HepG2 (cell line): Measurements from ENCODE around the gene COG1. TPM values are rescaled to one million over a fixed set of nuclear protein-coding genes. Genes with fewer than 3 reads are reported as not detected.

Experiments used
- ASH2L ChIP-seq: fragments of 300-600, 200-600 bp; sonication (generic); IDR thresholded peaks from 2 replicates; pipeline ENCODE4 v1.7.0; 2017; ENCODE audit warnings: low read depth, mild to moderate bottlenecking, moderate library complexity, mixed read lengths, low read length; ENCODE audit not compliant: insufficient read length
- ATM ChIP-seq: fragments of 450-650 bp; IDR thresholded peaks from 2 replicates; pipeline ENCODE4 v1.7.1; 2017; ENCODE audit warnings: mild to moderate bottlenecking, borderline replicate concordance
- CC2D1A ChIP-seq: sonication (generic); formaldehyde crosslinking; IDR thresholded peaks from 2 replicates; pipeline ENCODE4 v1.8.1; 2023; ENCODE audit warnings: mild to moderate bottlenecking, missing genetic modification reagents
- E2F5 ChIP-seq: sonication (generic); formaldehyde crosslinking; conservative IDR thresholded peaks from 2 replicates; pipeline ENCODE4 v1.4.0; 2020; ENCODE audit warnings: missing genetic modification reagents
- FOXM1 ChIP-seq: sonication (generic); formaldehyde crosslinking; IDR thresholded peaks from 2 replicates; pipeline ENCODE4 v1.5.0; 2020; ENCODE audit warnings: missing genetic modification reagents
- GATA4 ChIP-seq: sonication (generic); IDR thresholded peaks from 2 replicates; pipeline ENCODE4 v1.6.1; 2016; ENCODE audit warnings: antibody characterized with exemption, low read depth, borderline replicate concordance
- IRX3 ChIP-seq: sonication (generic); formaldehyde crosslinking; IDR thresholded peaks from 2 replicates; pipeline ENCODE4 v1.8.1; 2023; ENCODE audit warnings: mild to moderate bottlenecking, low read depth, missing genetic modification reagents, borderline replicate concordance
- KDM5B ChIP-seq: sonication (generic); formaldehyde crosslinking; IDR thresholded peaks from 2 replicates; pipeline ENCODE4 v1.4.0; 2020; ENCODE audit warnings: missing genetic modification reagents, mild to moderate bottlenecking, borderline replicate concordance
- KLF16 ChIP-seq, 2 experiments: sonication (generic) in 1 of 2; formaldehyde crosslinking in 1 of 2; IDR thresholded peaks; 2 replicates each; pipeline versions ENCODE4 v1.6.1 to v1.8.0; 2016 to 2023; ENCODE audit warnings: missing genetic modification reagents in 2 of 2, missing compliant biosample characterization in 1 of 2
- MIER2 ChIP-seq: IDR thresholded peaks from 2 replicates; pipeline ENCODE4 v1.6.1; 2016; ENCODE audit warnings: missing biosample characterization, missing genetic modification reagents
- NFE2 ChIP-seq: sonication (generic); formaldehyde crosslinking; IDR thresholded peaks from 2 replicates; pipeline ENCODE4 v1.4.0; 2020; ENCODE audit warnings: missing genetic modification reagents
- NFYC ChIP-seq: IDR thresholded peaks from 2 replicates; pipeline ENCODE4 v1.6.1; 2016; ENCODE audit warnings: missing genetic modification reagents, missing compliant biosample characterization
- NR2F2 ChIP-seq: IDR thresholded peaks from 2 replicates; pipeline ENCODE4 v1.6.1; 2012; ENCODE audit warnings: low read depth, inconsistent platforms, borderline replicate concordance
- PRDM10 ChIP-seq: sonication (generic); formaldehyde crosslinking; IDR thresholded peaks from 2 replicates; pipeline ENCODE4 v1.4.0; 2020; ENCODE audit warnings: low read depth, missing genetic modification reagents
- SALL2 ChIP-seq: sonication (generic); formaldehyde crosslinking; IDR thresholded peaks from 2 replicates; pipeline ENCODE4 v1.8.1; 2023; ENCODE audit warnings: mild to moderate bottlenecking, missing genetic modification reagents, inconsistent platforms
- SIX4 ChIP-seq: sonication (generic); formaldehyde crosslinking; IDR thresholded peaks from 2 replicates; pipeline ENCODE4 v1.4.0; 2020; ENCODE audit warnings: missing genetic modification reagents
- SMAD3 ChIP-seq: sonication (generic); formaldehyde crosslinking; IDR thresholded peaks from 2 replicates; pipeline ENCODE4 v1.4.0; 2020; ENCODE audit warnings: missing genetic modification reagents
- TRIM22 ChIP-seq: fragments of 450-650 bp; IDR thresholded peaks from 2 replicates; pipeline ENCODE4 v1.6.1; 2017
- U2AF1 ChIP-seq: fragments of 200-400 bp; formaldehyde crosslinking; optimal IDR thresholded peaks from 2 replicates; pipeline ENCODE3; 2017; ENCODE audit warnings: mild to moderate bottlenecking, low read depth, low read length
- ZBTB7A ChIP-seq: sonication (generic); formaldehyde crosslinking; IDR thresholded peaks from 2 replicates; pipeline ENCODE4 v1.8.0; 2022; ENCODE audit warnings: mild to moderate bottlenecking, missing genetic modification reagents
- ZNF337 ChIP-seq: sonication (generic); formaldehyde crosslinking; IDR thresholded peaks from 2 replicates; pipeline ENCODE4 v1.5.1; 2020; ENCODE audit warnings: missing genetic modification reagents, low read depth, mild to moderate bottlenecking, borderline replicate concordance
- ZNF414 ChIP-seq: sonication (generic); formaldehyde crosslinking; IDR thresholded peaks from 2 replicates; pipeline ENCODE4 v1.5.0; 2020; ENCODE audit warnings: missing genetic modification reagents
- ZNF441 ChIP-seq: sonication (generic); formaldehyde crosslinking; IDR thresholded peaks from 2 replicates; pipeline ENCODE4 v1.7.0; 2021; ENCODE audit warnings: missing genetic modification reagents, borderline replicate concordance
- ZNF589 ChIP-seq: sonication (generic); formaldehyde crosslinking; conservative IDR thresholded peaks from 2 replicates; pipeline ENCODE4 v1.8.0; 2022; ENCODE audit warnings: mild to moderate bottlenecking, moderate library complexity, missing genetic modification reagents
- ZNF605 ChIP-seq: sonication (generic); formaldehyde crosslinking; IDR thresholded peaks from 2 replicates; pipeline ENCODE4 v1.8.0; 2022; ENCODE audit warnings: mild to moderate bottlenecking, missing genetic modification reagents
- polyA plus RNA-seq, 8 experiments: library from polyadenylated mRNA; depleted of rRNA in 3 of 8; stranded (reverse) in 7 of 8; unstranded in 1 of 8; fragments of >200 nt; fragmentation: Illumina TruSeq in 4 of 8; extraction: Trizol in 4 of 8; gene quantifications; 2 replicates each; pipeline versions ENCODE4 v1.2.1 to v1.2.3, GENCODE V29; 2011 to 2016; ENCODE audit warnings: low read depth in 4 of 8, missing spikeins in 1 of 8, mixed read lengths in 1 of 8; ENCODE audit not compliant: insufficient read depth in 1 of 8
- total RNA-seq, 5 experiments: library from RNA; depleted of rRNA; stranded (reverse); fragments of >200 nt; fragmentation: Illumina TruSeq; extraction: Trizol; gene quantifications; 2 replicates each; pipeline ENCODE4 v1.2.3, GENCODE V29; 2016; ENCODE audit warnings: low read depth in 1 of 5

COG1 gene
- total and polyA plus RNA-seq, 2 of the 13 experiments (the other 11 are each of a cell fraction or from before 2014, with no cell fraction given) = 36.6 to 39.7 TPM

GRCh38 chr17:73192206-73192893 lies 505 bp upstream of the COG1 start (continued):
- TF ChIP-seq CC2D1A (CRISPR knock-in tag) = no peak
- TF ChIP-seq ATM = no peak
- 0 out of 2 replicates have a peak, but pooled peaks have one; percentile 19 for TF ChIP-seq PRDM10 (CRISPR knock-in tag)
- TF ChIP-seq NFE2 = no peak
- no peak; a peak in 2 of 4 replicates for TF ChIP-seq KLF16 (CRISPR knock-in tag; IDR thresholded peaks at IDR 0.05)
- 0 out of 2 replicates have a peak, but pooled peaks have one; percentile 18 for TF ChIP-seq SMAD3 (CRISPR knock-in tag)
- no peak for TF ChIP-seq MIER2 (CRISPR knock-in tag)
- TF ChIP-seq NR2F2 = 0 out of 2 replicates have a peak, but pooled peaks have one; percentile 12
- peak; percentile 62; the same call in 1 of the 2 replicates for TF ChIP-seq ZNF605 (CRISPR knock-in tag)
- no peak for TF ChIP-seq ZBTB7A (CRISPR knock-in tag)
- 0 out of 2 replicates have a peak, but pooled peaks have one; percentile 12 for TF ChIP-seq ZNF337
- no peak for TF ChIP-seq FOXM1
- TF ChIP-seq U2AF1 = no peak
- TF ChIP-seq ZNF589 (CRISPR knock-in tag) = no peak
- no peak for TF ChIP-seq IRX3
- no peak; the same call in 1 of the 2 replicates for TF ChIP-seq SALL2 (CRISPR knock-in tag)
- no peak for TF ChIP-seq KDM5B
- no peak for TF ChIP-seq GATA4
- no peak for TF ChIP-seq SIX4 (CRISPR knock-in tag)
- no peak for TF ChIP-seq NFYC (CRISPR knock-in tag)
- TF ChIP-seq ASH2L = peak; percentile 67
- peak; percentile 66; the same call in 1 of the 2 replicates for TF ChIP-seq ZNF441 (CRISPR knock-in tag)
- TF ChIP-seq ZNF414 (CRISPR knock-in tag) = peak; percentile 75; the same call in 1 of the 2 replicates
- 0 out of 2 replicates have a peak, but pooled peaks have one; percentile 38 for TF ChIP-seq E2F5 (CRISPR knock-in tag)
- no peak for TF ChIP-seq TRIM22
